ENCODE results near the gene PREP. TPM values are rescaled to one million over a fixed set of nuclear protein-coding genes. Genes with fewer than 3 reads are reported as not detected.

The PREP gene
- total RNA-seq (10 to 100 TPM; 20.4 to 21.8 TPM), polyA plus RNA-seq (10 to 100 TPM; 14.1 to 17.4 TPM)
- long read RNA-seq, donor 1, transcript PREP-201 (15 exons, 2,905 nt) = major isoform, 44 of 69 reads
- long read RNA-seq, donor 1, partial matches to known transcripts = 6 of 69 reads
- long read RNA-seq, donor 1, other reads (novel, unspliced or antisense) = 19 of 69 reads
- long read RNA-seq, donor 2, transcript PREP-201 (15 exons, 2,905 nt) = major isoform, 10 of 18 reads
- long read RNA-seq, donor 2, partial matches to known transcripts = 1 of 18 reads
- long read RNA-seq, donor 2, other reads (novel, unspliced or antisense) = 7 of 18 reads

GRCh38 chr6:105402939-105403935, at the start of gene PREP:
PREP (minus strand) TSS chr6:105403082; CDS start chr6:105402891, 191 bp downstream.
- 1% methylated on average over 51 to 84 of the region's 84 CpGs for WGBS, 2 donors
- ATAC-seq (ENCODE audit: low FRiP score) (peak; percentile 97), DNase-seq (peak; percentile 93 to 94)
- no peaks in the 10 kb centered on the region for H3K27me3 ChIP-seq (ENCODE audit: control insufficient read depth in 1 of 2, insufficient read depth in 2 of 2, low read length in 1 of 2)
- H3K4me1 ChIP-seq (ENCODE audit: control insufficient read depth in 1 of 2, insufficient read depth in 2 of 2, low read length in 2 of 2) = no peaks in the 10 kb centered on the region
- intact Hi-C loops (cut with DNase I) = loop anchor here in 1 of 2 donors (2.0 to 5.0 kb wide), 2 partner anchors 266 to 316 kb away; a partner anchor contains a TSS
- H3K36me3 ChIP-seq (ENCODE audit: control insufficient read depth in 1 of 2, insufficient read depth in 2 of 2, low read length in 1 of 2) = no peaks in the 10 kb centered on the region
- H3K27ac ChIP-seq (ENCODE audit: low read depth in 1 of 2, low read length in 2 of 2) = peak within 1 kb of the TSS in 1 of 2 donors; percentile 49
- H3K9me3 ChIP-seq (ENCODE audit: control insufficient read depth, low read length) = no peaks in the 10 kb centered on the region
- H3K4me3 ChIP-seq (ENCODE audit: low read length in 2 of 2) = peak within 1 kb of the TSS; percentile 62 to 96

DNA sequence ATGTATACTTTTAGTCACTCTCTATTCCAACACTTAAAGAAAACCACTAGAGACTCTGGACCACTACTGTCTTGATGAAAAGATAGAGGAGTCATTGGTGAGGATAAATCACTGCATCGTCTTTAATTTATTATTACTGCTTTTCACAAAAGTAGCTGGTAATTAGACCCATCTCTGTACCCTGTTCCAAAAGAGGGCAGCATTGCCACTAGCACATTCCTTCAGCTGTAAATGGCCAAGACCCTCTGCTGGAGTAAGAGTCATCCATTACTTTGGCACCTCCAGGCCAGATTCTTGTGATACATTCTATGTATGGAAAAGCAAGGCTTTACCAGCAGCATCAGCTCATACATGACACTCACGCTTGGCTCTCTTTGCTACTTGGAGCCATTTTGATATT, 49.5 kb upstream of the PREP start:
- no peak for ATAC-seq (ENCODE audit: low FRiP score)
- intact Hi-C loops (cut with DNase I) = no loop called here
- H3K27me3 ChIP-seq (ENCODE audit: control insufficient read depth in 1 of 2, insufficient read depth in 2 of 2, low read length in 1 of 2) = no peaks in the 10 kb centered on the region
- no peak overlapping the region for H3K27ac ChIP-seq (ENCODE audit: low read depth in 1 of 2, low read length in 2 of 2)
- H3K4me3 ChIP-seq (ENCODE audit: low read length in 2 of 2) = no peak overlapping the region
- no peaks in the 10 kb centered on the region for H3K36me3 ChIP-seq (ENCODE audit: control insufficient read depth in 1 of 2, insufficient read depth in 2 of 2, low read length in 1 of 2)
- H3K9me3 ChIP-seq (ENCODE audit: control insufficient read depth, low read length) = peaks cover 2% of the 10 kb centered on the region
- H3K4me1 ChIP-seq (ENCODE audit: control insufficient read depth in 1 of 2, insufficient read depth in 2 of 2, low read length in 2 of 2) = peaks cover 0 to 1% of the 10 kb centered on the region in 2 donors
- 86 to 88% methylated on average over 2 of the region's 2 CpGs for WGBS, 2 donors
- DNase-seq = no peak

DNA sequence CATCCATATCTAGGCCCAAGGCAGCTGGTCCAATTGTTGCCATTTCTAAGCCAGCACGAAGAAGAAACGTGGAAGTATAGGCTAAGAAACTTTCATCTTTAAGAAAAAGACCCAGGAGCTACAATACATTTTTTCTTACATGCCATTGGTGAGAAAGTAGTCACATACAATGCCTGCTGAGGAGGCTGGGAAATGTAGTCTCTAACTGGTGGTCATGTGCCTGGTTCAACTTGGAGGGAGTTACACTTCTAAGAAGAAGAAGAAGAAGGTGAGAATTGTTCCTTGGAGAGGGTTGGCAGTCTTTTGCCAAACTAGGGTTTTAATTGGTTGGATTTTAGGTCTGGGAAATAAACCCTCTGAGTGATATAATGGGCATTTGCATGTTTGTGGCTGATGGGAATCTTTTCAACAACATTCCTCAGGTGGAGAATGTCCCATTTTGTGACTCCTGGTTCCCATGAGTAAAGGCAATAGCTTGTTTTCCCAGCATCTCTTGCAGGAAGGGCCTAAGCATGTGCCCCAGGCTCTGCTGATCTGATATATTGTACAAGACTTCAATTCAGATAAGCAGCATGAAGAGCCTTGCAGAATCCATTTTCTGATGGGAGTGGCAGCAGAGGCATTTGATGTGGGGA, 47.0 kb upstream of the PREP start:
- H3K27me3 ChIP-seq (ENCODE audit: control insufficient read depth in 1 of 2, insufficient read depth in 2 of 2, low read length in 1 of 2) = no peaks in the 10 kb centered on the region
- no peak for DNase-seq
- H3K27ac ChIP-seq (ENCODE audit: low read depth in 1 of 2, low read length in 2 of 2) = no peak overlapping the region
- H3K4me1 ChIP-seq (ENCODE audit: control insufficient read depth in 1 of 2, insufficient read depth in 2 of 2, low read length in 2 of 2) = peaks cover 0 to 1% of the 10 kb centered on the region in 2 donors
- peaks cover 2% of the 10 kb centered on the region for H3K9me3 ChIP-seq (ENCODE audit: control insufficient read depth, low read length)
- H3K36me3 ChIP-seq (ENCODE audit: control insufficient read depth in 1 of 2, insufficient read depth in 2 of 2, low read length in 1 of 2) = no peaks in the 10 kb centered on the region
- intact Hi-C loops (cut with DNase I) = no loop called here
- ATAC-seq (ENCODE audit: low FRiP score) = no peak
- H3K4me3 ChIP-seq (ENCODE audit: low read length in 2 of 2) = no peak overlapping the region
- WGBS, 2 donors = 51 to 70% methylated on average over 2 of the region's 2 CpGs

DNA sequence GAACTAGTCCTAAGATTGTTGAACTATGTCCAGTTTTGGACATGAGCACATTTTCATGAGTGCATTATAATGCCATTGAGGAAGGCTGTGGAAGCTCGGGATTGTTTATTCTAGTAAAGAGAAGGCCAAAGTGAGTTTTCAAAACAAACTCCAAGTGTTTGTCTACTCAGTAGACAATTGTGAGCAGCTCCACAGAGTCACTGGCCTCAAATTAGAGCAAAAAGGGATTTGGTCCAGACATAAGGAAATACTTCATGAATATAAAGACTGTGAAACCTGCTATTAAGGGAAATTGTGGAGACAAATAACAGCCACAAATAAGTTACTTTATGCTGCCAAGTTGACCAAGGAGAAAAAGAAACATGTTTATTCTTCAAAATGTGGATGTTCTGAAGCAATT, 42.6 kb upstream of the PREP start:
- Histone ChIP-seq H3K27me3 (ENCODE audit: control insufficient read depth in 1 of 2, insufficient read depth in 2 of 2, low read length in 1 of 2) (no peaks in the 10 kb centered on the region), H3K27ac (ENCODE audit: low read depth in 1 of 2, low read length in 2 of 2) (no peak overlapping the region), H3K4me3 (ENCODE audit: low read length in 2 of 2) (no peak overlapping the region), H3K36me3 (ENCODE audit: control insufficient read depth in 1 of 2, insufficient read depth in 2 of 2, low read length in 1 of 2) (no peaks in the 10 kb centered on the region), H3K4me1 (ENCODE audit: control insufficient read depth in 1 of 2, insufficient read depth in 2 of 2, low read length in 2 of 2) (no peaks in the 10 kb centered on the region), H3K9me3 (ENCODE audit: control insufficient read depth, low read length) (peaks cover 2% of the 10 kb centered on the region)
- DNase-seq (no peak), ATAC-seq (ENCODE audit: low FRiP score) (no peak)
- intact Hi-C loops (cut with DNase I) = no loop called here
- WGBS, 2 donors = 14 to 22% methylated on average over 1 of the region's 1 CpG

DNA sequence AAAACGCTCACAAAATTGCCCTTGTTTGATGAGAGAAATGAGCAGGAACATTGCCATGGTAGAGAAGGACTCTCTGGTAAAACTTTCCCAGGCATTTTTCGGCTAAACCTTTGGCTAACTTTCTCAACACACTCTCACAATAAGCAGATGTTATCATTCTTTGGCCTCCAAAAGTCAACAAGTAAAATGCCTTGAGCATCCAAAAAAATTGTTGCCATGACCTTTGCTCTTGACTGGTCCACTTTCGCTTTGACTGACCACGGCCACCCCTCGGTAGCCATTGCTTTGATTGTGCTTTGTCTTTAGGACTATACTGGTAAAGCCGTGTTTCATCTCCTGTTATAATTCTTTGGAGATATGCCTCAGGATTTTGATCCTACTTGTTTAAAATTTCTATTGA, 41.1 kb upstream of the PREP start:
- no peak for DNase-seq
- Histone ChIP-seq H3K36me3 (ENCODE audit: control insufficient read depth in 1 of 2, insufficient read depth in 2 of 2, low read length in 1 of 2) (no peaks in the 10 kb centered on the region), H3K4me1 (ENCODE audit: control insufficient read depth in 1 of 2, insufficient read depth in 2 of 2, low read length in 2 of 2) (no peaks in the 10 kb centered on the region), H3K4me3 (ENCODE audit: low read length in 2 of 2) (no peak overlapping the region), H3K27me3 (ENCODE audit: control insufficient read depth in 1 of 2, insufficient read depth in 2 of 2, low read length in 1 of 2) (no peaks in the 10 kb centered on the region), H3K9me3 (ENCODE audit: control insufficient read depth, low read length) (peaks cover 2% of the 10 kb centered on the region), H3K27ac (ENCODE audit: low read depth in 1 of 2, low read length in 2 of 2) (no peak overlapping the region)
- no peak for ATAC-seq (ENCODE audit: low FRiP score)
- WGBS, 2 donors = 83 to 84% methylated on average over 6 of the region's 6 CpGs
- intact Hi-C loops (cut with DNase I) = no loop called here

GRCh38 chr6:105442369-105442768, 39.5 kb upstream of the PREP start:
- 0 to 16% methylated on average over 1 of the region's 1 CpG for WGBS, 2 donors
- no peak for DNase-seq

DNA sequence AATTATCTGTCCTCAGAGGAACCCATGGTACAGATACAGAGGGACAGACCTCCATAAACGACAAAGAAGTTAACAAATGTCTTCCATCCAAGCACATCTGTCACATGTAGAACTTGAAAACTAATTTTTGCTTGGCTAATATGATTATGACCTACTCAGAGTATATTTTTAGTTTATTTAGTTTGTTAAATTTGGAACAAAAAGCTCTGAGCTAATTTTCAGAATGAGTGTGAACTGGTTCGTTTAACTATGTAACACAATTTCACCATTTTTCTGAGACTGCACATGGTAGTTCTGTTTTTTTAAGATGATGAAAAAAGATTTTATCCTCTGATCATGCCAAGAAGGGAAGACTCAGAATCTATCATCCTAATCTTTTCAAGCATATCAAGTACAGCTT, 34.4 kb upstream of the PREP start:
- Histone ChIP-seq H3K27me3 (ENCODE audit: control insufficient read depth in 1 of 2, insufficient read depth in 2 of 2, low read length in 1 of 2) (no peaks in the 10 kb centered on the region), H3K4me1 (ENCODE audit: control insufficient read depth in 1 of 2, insufficient read depth in 2 of 2, low read length in 2 of 2) (no peaks in the 10 kb centered on the region), H3K27ac (ENCODE audit: low read depth in 1 of 2, low read length in 2 of 2) (no peak overlapping the region), H3K4me3 (ENCODE audit: low read length in 2 of 2) (no peak overlapping the region), H3K36me3 (ENCODE audit: control insufficient read depth in 1 of 2, insufficient read depth in 2 of 2, low read length in 1 of 2) (no peaks in the 10 kb centered on the region), H3K9me3 (ENCODE audit: control insufficient read depth, low read length) (no peaks in the 10 kb centered on the region)
- intact Hi-C loops (cut with DNase I) = no loop called here
- no peak for ATAC-seq (ENCODE audit: low FRiP score)
- WGBS, 2 donors = 66% methylated on average over 2 of the region's 2 CpGs
- no peak for DNase-seq

More at GRCh38 chr6:105442369-105442768, 39.5 kb upstream of the PREP start:
- no peaks in the 10 kb centered on the region for H3K27me3 ChIP-seq (ENCODE audit: control insufficient read depth in 1 of 2, insufficient read depth in 2 of 2, low read length in 1 of 2)
- H3K27ac ChIP-seq (ENCODE audit: low read depth in 1 of 2, low read length in 2 of 2) = no peak overlapping the region
- ATAC-seq (ENCODE audit: low FRiP score) = no peak
- no peak overlapping the region for H3K4me3 ChIP-seq (ENCODE audit: low read length in 2 of 2)
- H3K36me3 ChIP-seq (ENCODE audit: control insufficient read depth in 1 of 2, insufficient read depth in 2 of 2, low read length in 1 of 2) = no peaks in the 10 kb centered on the region
- no peaks in the 10 kb centered on the region for H3K4me1 ChIP-seq (ENCODE audit: control insufficient read depth in 1 of 2, insufficient read depth in 2 of 2, low read length in 2 of 2)
- intact Hi-C loops (cut with DNase I) = no loop called here
- peaks cover 2% of the 10 kb centered on the region for H3K9me3 ChIP-seq (ENCODE audit: control insufficient read depth, low read length)

DNA sequence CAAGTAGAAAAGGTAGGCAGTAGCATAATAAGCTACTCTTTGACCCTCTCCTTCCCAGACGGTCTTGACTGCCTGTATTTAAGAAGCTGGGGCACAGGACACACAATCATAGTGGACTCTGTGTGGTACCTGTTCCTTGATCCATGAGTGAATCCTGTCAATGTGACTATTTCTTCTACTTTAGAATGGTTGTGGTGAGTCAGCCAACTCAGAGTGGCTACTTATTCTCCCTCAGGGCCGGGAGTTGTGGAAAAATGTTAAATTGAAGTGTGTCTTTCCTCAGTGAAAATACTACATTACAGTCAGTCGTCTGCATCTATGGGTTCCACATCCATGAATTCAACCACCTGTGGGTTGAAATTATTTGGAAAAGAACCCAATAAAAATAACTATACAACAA, 30.8 kb upstream of the PREP start:
- intact Hi-C loops (cut with DNase I) = no loop called here
- DNase-seq = no peak
- no peak for ATAC-seq (ENCODE audit: low FRiP score)
- Histone ChIP-seq H3K9me3 (ENCODE audit: control insufficient read depth, low read length) (no peaks in the 10 kb centered on the region), H3K27ac (ENCODE audit: low read depth in 1 of 2, low read length in 2 of 2) (no peak overlapping the region), H3K27me3 (ENCODE audit: control insufficient read depth in 1 of 2, insufficient read depth in 2 of 2, low read length in 1 of 2) (peaks cover 0 to 2% of the 10 kb centered on the region in 2 donors), H3K36me3 (ENCODE audit: control insufficient read depth in 1 of 2, insufficient read depth in 2 of 2, low read length in 1 of 2) (no peaks in the 10 kb centered on the region), H3K4me1 (ENCODE audit: control insufficient read depth in 1 of 2, insufficient read depth in 2 of 2, low read length in 2 of 2) (no peaks in the 10 kb centered on the region), H3K4me3 (ENCODE audit: low read length in 2 of 2) (no peak overlapping the region)
- 75 to 78% methylated on average over 3 of the region's 3 CpGs for WGBS, 2 donors

All from aorta (tissue), 5 donors.